ENCODE results near the gene SRGAP3.

DNA sequence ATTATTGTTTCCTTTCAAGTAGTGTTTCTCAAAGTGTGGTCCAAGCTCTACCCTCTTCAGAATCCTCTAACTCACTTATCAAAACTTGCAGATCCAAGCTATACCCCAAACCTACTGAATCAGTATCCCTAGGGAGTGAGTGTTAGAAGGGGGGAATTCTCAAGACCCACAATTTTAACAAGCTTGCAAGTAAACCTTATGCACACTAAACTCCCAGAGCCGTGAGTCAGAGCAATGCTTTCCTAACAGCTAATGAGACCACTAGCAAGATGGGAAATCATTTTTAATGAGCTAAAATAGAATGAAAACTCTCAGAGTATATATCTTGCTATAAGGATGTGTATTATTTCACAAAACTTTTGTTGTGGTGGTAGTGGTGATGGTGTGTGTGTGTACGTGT lies 41.1 kb upstream of the SRGAP3 start:
- TF ChIP-seq CTCF (IDR thresholded peaks at IDR 0.05; ENCODE audit: insufficient read depth, low read depth, low read length) (no peak), EZH2 (IDR thresholded peaks at IDR 0.05; ENCODE audit: insufficient read depth, low read length) (no peak)
